SHP77 treated with DMSO at 0.1 percent for 48 hours (cell line): ENCODE results near the gene ZFP36.
"Not testable (repeated sequence)": the region's sequence is repeated elsewhere in the genome, so short reads cannot be mapped to it uniquely, and the experiment has no call there.

Source experiments
- DNase-seq: peaks from one replicate; lab custom pipeline; 2025; lab: John Stamatoyannopoulos, UW

Gene ZFP36

GRCh38 chr19:39446365-39447084 lies 39.9 kb downstream of the ZFP36 start:
- DNase-seq: no peak

GRCh38 chr19:39448271-39448670 lies 41.6 kb downstream of the ZFP36 start:
- DNase-seq: no peak

- no peak for DNase-seq
Observed at GRCh38 chr19:39449116-39449797, 42.6 kb downstream of the ZFP36 start.

- not testable (repeated sequence) for DNase-seq
Observed at GRCh38 chr19:39451257-39451656, 44.6 kb downstream of the ZFP36 start.
